Skeletal muscle tissue (tissue), 4 donors: ENCODE measurements around the gene MAGI2. TPM values are rescaled to one million over a fixed set of nuclear protein-coding genes. Genes with fewer than 3 reads are reported as not detected.

Experiments used
- H3K27ac ChIP-seq: one replicate; pipeline ENCODE4 v1.7.0; 2013; ENCODE audit warnings: mild to moderate bottlenecking, low read depth, low read length, inconsistent platforms
- H3K27me3 ChIP-seq, 3 donors: one replicate each; pipeline ENCODE4 v1.7.0; 2013; ENCODE audit warnings: low read length in 3 of 3; ENCODE audit not compliant: control insufficient read depth in 3 of 3, insufficient read depth in 3 of 3
- H3K36me3 ChIP-seq, 3 donors: one replicate each; pipeline ENCODE4 v1.7.0; 2013; ENCODE audit warnings: low read length in 3 of 3; ENCODE audit not compliant: control insufficient read depth in 3 of 3, insufficient read depth in 3 of 3
- H3K4me1 ChIP-seq, 3 donors: one replicate each; pipeline ENCODE4 v1.7.0; 2013; ENCODE audit warnings: low read length in 3 of 3, mild to moderate bottlenecking in 3 of 3; ENCODE audit not compliant: control insufficient read depth in 3 of 3, insufficient read depth in 3 of 3
- H3K4me3 ChIP-seq, 3 donors: one replicate each; pipeline ENCODE4 v1.7.0; 2013; ENCODE audit warnings: low read length in 3 of 3
- H3K9ac ChIP-seq, 3 donors: one replicate each; pipeline ENCODE4 v1.7.0; 2013; ENCODE audit warnings: low read length in 3 of 3, mild to moderate bottlenecking in 3 of 3, moderate library complexity in 2 of 3, low read depth in 1 of 3
- H3K9me3 ChIP-seq, 3 donors: one replicate each; pipeline ENCODE4 v1.7.0; 2013; ENCODE audit warnings: low read length in 3 of 3; ENCODE audit not compliant: control insufficient read depth in 3 of 3
- total RNA-seq: library from RNA; depleted of rRNA; stranded (reverse); fragments of >200 nt; gene quantifications from one replicate; pipeline ENCODE4 v1.2.3, GENCODE V29; 2014
- donor health status: Osteomylitis.

MAGI2 gene
- total RNA-seq, 1 donor from 2014 or later = 4.2 TPM

DNA sequence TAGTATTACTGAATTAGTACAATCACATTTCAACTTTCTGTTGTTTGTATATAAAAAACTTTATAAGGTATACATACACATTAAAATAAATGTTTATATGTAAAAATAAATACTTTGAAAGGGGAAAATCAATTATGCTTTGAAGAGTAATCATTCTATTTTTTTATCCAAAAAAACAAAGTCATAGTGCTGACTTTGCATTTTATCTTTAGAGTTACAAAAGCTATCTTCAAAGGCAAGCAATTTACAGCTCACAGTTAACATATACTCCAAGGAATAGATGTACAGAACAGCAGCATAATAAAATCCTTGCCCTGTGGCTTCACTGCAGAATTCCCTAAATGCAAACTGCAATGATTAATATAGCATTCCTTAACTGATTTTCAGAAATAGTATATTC lies 53.2 kb downstream of the MAGI2 start:
- H3K9me3 ChIP-seq = no peaks in the 10 kb centered on the region
- no peaks in the 10 kb centered on the region for H3K27me3 ChIP-seq
- no peak overlapping the region for H3K4me3 ChIP-seq
- no peak overlapping the region for H3K27ac ChIP-seq
- no peak overlapping the region for H3K9ac ChIP-seq
- peaks cover 0 to 5% (median 0%) of the 10 kb centered on the region in 3 donors for H3K4me1 ChIP-seq
- H3K36me3 ChIP-seq = no peaks in the 10 kb centered on the region

DNA sequence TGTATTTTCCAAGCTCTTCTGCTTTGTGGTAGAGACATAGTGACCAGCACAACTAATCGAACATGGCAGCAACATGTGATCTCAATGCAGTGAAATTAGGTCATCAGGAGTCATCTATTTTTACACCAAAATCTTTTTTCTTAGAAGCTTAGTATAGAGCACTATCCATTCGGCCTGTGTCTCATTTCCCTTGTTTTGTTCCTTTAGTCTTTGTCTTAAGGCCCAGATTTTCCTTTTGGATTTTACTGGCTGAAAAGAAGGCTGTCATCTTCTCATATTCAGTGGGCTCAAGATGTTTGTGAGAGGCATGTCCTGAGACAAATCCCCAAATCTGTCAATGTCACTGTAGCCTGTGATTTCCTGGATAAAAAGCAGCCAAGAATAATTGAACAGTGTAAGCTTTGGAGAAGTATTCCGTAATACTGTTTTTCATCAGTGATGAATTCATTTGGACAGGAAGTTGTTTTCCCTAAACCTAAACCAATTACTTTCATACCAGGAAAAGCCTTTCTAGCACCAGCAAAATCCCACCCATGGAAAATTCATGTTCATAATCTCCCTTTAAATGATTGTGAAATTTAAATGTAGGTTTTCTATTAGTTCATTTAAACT lies 55.2 kb downstream of the MAGI2 start:
- Histone ChIP-seq H3K27ac (no peak overlapping the region), H3K4me1 (peaks cover 0 to 5% (median 0%) of the 10 kb centered on the region in 3 donors), H3K36me3 (no peaks in the 10 kb centered on the region), H3K9me3 (no peaks in the 10 kb centered on the region), H3K27me3 (no peaks in the 10 kb centered on the region), H3K9ac (no peak overlapping the region), H3K4me3 (no peak overlapping the region)

DNA sequence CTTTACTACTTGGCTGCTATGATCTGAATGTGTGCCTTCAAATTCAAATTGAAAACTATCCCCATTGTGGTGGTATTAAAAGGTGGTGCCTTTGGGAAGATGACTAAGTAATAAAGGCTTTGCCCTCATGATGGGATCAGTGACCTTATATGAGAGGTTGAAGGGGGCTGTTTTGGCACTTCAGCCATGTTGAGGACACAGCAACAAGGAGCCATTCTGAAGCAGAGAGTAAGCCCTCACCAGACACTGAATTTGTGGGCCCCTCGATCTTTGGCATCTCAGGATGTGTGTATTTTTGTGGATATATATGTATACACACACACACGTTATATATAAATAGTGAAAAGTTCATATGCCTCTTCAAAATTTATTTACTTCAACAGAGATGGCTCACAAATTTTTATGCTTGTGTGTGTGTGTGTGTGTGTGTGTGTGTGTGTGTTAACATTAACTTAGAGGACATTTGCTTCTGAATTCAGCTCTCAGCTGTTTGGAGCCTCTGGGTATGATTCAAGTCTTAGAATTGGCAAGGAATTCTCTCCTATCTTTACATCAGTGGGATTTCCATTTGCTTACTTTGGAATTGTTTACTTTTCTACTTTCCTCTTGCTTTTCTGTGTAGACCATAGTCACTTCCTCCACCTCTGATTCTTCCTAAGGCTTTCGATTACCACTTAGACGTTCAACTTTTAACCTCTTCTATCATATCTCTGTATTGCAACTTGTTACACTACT lies 66.6 kb downstream of the MAGI2 start:
- no peak overlapping the region for H3K27ac ChIP-seq
- no peaks in the 10 kb centered on the region for H3K36me3 ChIP-seq
- H3K4me3 ChIP-seq = no peak overlapping the region
- no peaks in the 10 kb centered on the region for H3K9me3 ChIP-seq
- H3K9ac ChIP-seq = no peak overlapping the region
- H3K4me1 ChIP-seq = no peaks in the 10 kb centered on the region
- H3K27me3 ChIP-seq = no peaks in the 10 kb centered on the region

DNA sequence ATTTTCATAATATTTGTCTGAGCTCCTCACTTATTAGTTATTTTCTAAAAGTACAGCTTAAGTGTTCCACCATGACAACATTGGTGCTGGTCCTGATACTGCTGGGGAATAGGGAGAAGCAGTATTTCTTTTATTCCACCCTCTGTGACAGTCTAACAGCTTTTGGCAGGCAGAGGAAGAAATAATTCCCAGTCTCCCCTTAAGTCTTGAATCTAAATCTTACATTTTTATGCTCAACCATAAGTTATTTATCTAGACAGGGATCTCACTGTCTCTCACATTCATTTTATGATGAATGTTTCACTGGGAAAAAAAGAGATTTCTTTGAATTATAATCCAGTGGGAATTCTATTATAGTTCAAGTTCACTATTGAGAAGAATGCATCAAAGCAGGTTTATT lies 71.5 kb downstream of the MAGI2 start:
- no peak overlapping the region for H3K27ac ChIP-seq
- H3K9me3 ChIP-seq = no peaks in the 10 kb centered on the region
- no peaks in the 10 kb centered on the region for H3K36me3 ChIP-seq
- no peaks in the 10 kb centered on the region for H3K27me3 ChIP-seq
- no peak overlapping the region for H3K4me3 ChIP-seq
- no peaks in the 10 kb centered on the region for H3K4me1 ChIP-seq
- no peak overlapping the region for H3K9ac ChIP-seq

GRCh38 chr7:79377097-79377496 lies 76.4 kb downstream of the MAGI2 start:
- Histone ChIP-seq H3K4me1 (no peaks in the 10 kb centered on the region), H3K9me3 (no peaks in the 10 kb centered on the region), H3K4me3 (no peak overlapping the region), H3K36me3 (no peaks in the 10 kb centered on the region), H3K9ac (no peak overlapping the region), H3K27ac (no peak overlapping the region), H3K27me3 (no peaks in the 10 kb centered on the region)

- Histone ChIP-seq H3K9me3 (no peaks in the 10 kb centered on the region), H3K27ac (no peak overlapping the region), H3K9ac (no peak overlapping the region), H3K4me3 (no peak overlapping the region), H3K4me1 (no peaks in the 10 kb centered on the region), H3K27me3 (no peaks in the 10 kb centered on the region), H3K36me3 (no peaks in the 10 kb centered on the region)
These were observed 77.0 kb downstream of the MAGI2 start for GRCh38 chr7:79376299-79377025.

GRCh38 chr7:79361214-79361613 lies 92.3 kb downstream of the MAGI2 start:
- H3K27me3 ChIP-seq = no peaks in the 10 kb centered on the region
- no peak overlapping the region for H3K4me3 ChIP-seq
- H3K27ac ChIP-seq = no peak overlapping the region
- no peak overlapping the region for H3K9ac ChIP-seq
- no peaks in the 10 kb centered on the region for H3K9me3 ChIP-seq
- H3K4me1 ChIP-seq = no peaks in the 10 kb centered on the region
- no peaks in the 10 kb centered on the region for H3K36me3 ChIP-seq

DNA sequence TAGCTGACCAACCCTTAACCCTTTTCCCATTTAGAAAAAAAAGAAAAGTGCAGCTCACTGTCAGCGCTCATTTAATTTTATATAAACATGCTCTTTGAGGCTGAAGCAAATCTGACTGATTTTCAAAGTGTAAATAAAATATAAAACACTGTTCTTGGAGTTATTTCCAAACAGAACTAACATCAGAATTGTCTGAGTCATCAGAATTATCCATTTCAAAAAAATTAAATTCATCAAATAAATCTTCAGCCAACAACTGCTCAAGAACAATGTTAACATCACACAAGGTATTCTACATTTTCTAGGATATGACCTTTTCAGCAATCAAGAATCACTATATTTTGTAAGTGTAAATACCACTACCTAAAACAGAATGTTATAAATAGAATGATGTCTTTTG lies 93.6 kb downstream of the MAGI2 start:
- H3K27ac ChIP-seq = no peak overlapping the region
- no peaks in the 10 kb centered on the region for H3K4me1 ChIP-seq
- no peak overlapping the region for H3K9ac ChIP-seq
- no peak overlapping the region for H3K4me3 ChIP-seq
- H3K9me3 ChIP-seq = no peaks in the 10 kb centered on the region
- no peaks in the 10 kb centered on the region for H3K27me3 ChIP-seq
- no peaks in the 10 kb centered on the region for H3K36me3 ChIP-seq

GRCh38 chr7:79357101-79357500 lies 96.4 kb downstream of the MAGI2 start:
- Histone ChIP-seq H3K4me3 (no peak overlapping the region), H3K36me3 (no peaks in the 10 kb centered on the region), H3K27me3 (no peaks in the 10 kb centered on the region), H3K9me3 (no peaks in the 10 kb centered on the region), H3K9ac (no peak overlapping the region), H3K27ac (no peak overlapping the region), H3K4me1 (no peaks in the 10 kb centered on the region)
